ENCODE data around the gene HABP2.

- TF ChIP-seq CTCF (IDR thresholded peaks at IDR 0.05) (no peak), POLR2A (IDR thresholded peaks at IDR 0.05) (no peak)
These were observed 64.2 kb downstream of the HABP2 start for GRCh38 chr10:113617086-113617485.
